ENCODE measurements around the gene NADK.
"Not testable (repeated sequence)": the region's sequence is repeated elsewhere in the genome, so short reads cannot be mapped to it uniquely, and the experiment has no call there.

Gene NADK

GRCh38 chr1:1703796-1704195, 74.5 kb downstream of the NADK start:
- no peak for DNase-seq

GRCh38 chr1:1702506-1702905, 75.8 kb downstream of the NADK start:
- not testable (repeated sequence) for DNase-seq
